ENCODE measurements around the gene NTM.

Gene NTM

GRCh38 chr11:131534611-131535010 is 164.2 kb downstream of the NTM start:
- H3K4me3 ChIP-seq (ENCODE audit: low read length) = no peak overlapping the region
- no peak for DNase-seq (ENCODE audit: low read depth)
- no peak for TF ChIP-seq CTCF (conservative IDR thresholded peaks at IDR 0.05; ENCODE audit: low read depth, low read length)

- no peak overlapping the region for H3K4me3 ChIP-seq (ENCODE audit: low read length)
- no peak for TF ChIP-seq CTCF (conservative IDR thresholded peaks at IDR 0.05; ENCODE audit: low read depth, low read length)
- DNase-seq (ENCODE audit: low read depth) = no peak
Measured at GRCh38 chr11:131536159-131536558, 165.7 kb downstream of the NTM start.

DNA sequence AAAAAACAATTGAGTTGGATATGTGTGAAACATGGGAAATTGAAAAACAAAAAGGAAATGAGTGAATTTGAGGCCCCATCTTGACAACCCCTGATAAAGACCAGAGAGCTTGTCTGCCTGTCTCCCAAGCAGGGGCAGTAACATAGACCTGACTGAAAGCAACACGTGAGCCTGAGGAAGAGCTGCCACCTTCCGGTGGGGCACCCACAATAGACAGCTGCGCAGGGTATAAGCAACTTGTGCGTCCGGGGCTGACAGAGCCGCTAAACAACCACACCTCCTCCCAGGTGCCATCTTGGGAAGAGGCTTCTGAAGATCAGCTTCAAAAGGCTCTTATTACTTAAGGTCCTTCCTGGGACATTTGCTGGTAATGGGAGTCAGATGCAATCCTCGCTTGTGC is 166.8 kb downstream of the NTM start:
- H3K4me3 ChIP-seq (ENCODE audit: low read length) = no peak overlapping the region
- TF ChIP-seq CTCF (conservative IDR thresholded peaks at IDR 0.05; ENCODE audit: low read depth, low read length) = no peak
- DNase-seq (ENCODE audit: low read depth) = no peak

GRCh38 chr11:131537748-131538147 is 167.3 kb downstream of the NTM start:
- DNase-seq (ENCODE audit: low read depth) = no peak
- no peak for TF ChIP-seq CTCF (conservative IDR thresholded peaks at IDR 0.05; ENCODE audit: low read depth, low read length)

GRCh38 chr11:131538322-131538721 is 167.9 kb downstream of the NTM start:
- H3K4me3 ChIP-seq (ENCODE audit: low read length) = no peak overlapping the region
- DNase-seq (ENCODE audit: low read depth) = no peak
- TF ChIP-seq CTCF (conservative IDR thresholded peaks at IDR 0.05; ENCODE audit: low read depth, low read length) = no peak

More at GRCh38 chr11:131537748-131538147, 167.3 kb downstream of the NTM start:
- H3K4me3 ChIP-seq (ENCODE audit: low read length) = no peak overlapping the region

GRCh38 chr11:131540676-131541075 is 170.3 kb downstream of the NTM start:
- no peak overlapping the region for H3K4me3 ChIP-seq (ENCODE audit: low read length)
- DNase-seq (ENCODE audit: low read depth) = no peak
- TF ChIP-seq CTCF (conservative IDR thresholded peaks at IDR 0.05; ENCODE audit: low read depth, low read length) = no peak

DNA sequence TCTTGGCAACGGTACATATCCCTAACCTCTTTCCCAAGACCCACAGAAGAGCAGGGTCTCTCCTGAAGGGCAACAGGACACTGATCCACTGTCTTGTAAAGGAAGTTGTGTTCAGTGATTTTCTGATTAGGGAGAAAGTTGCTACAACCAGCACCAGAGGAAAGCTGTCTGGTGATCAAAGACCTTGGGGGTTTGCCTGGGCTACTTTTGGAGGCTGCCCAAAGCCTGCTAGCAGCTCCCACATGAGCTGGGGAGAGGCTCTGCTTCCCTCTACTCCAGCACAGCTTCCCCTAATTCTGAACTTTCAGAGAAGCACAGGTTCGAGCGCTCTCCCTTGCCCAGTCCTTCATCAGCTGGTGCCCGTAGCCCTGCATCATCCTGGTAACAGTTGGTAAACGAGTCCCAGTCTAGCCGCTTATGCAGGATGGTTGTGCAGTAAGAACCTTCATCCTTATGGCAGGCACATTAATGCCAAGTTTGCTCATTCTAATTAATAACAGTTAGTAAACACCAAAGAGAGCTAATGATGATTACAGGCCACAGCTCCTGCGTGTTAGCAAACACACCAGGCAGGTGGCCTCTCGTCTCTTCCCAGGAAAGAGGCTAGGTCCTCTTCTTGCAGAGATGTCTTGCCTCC is 173.1 kb downstream of the NTM start:
- TF ChIP-seq CTCF (conservative IDR thresholded peaks at IDR 0.05; ENCODE audit: low read depth, low read length) = no peak
- H3K4me3 ChIP-seq (ENCODE audit: low read length) = no peak overlapping the region
- no peak for DNase-seq (ENCODE audit: low read depth)
